Measurements from ENCODE around the gene RGL1. TPM values are rescaled to one million over a fixed set of nuclear protein-coding genes. Genes with fewer than 3 reads are reported as not detected.

Gene RGL1
- total and polyA plus RNA-seq, 9 of the 15 experiments (the other 6 are each of a cell fraction or from before 2014, with no cell fraction given): under 0.01 to 0.07 (median 0.04) TPM

DNA sequence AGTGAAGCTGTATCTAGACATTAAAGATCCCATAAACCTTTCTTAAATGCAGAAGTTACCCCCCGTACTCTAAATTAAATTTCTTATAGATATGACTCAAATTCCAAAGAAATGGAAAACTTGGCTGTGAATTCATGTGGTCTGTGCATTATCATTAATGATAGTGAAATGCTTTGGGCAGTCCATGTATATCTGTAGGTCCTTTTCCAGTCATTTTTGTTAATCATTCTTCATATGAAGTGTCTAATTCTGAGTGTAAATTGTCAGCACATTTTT lies 89.3 kb downstream of the RGL1 start:
- ATAC-seq (no peak), FAIRE-seq (no peak), DNase-seq (ENCODE audit: extremely low read depth in 1 of 4, low spot score in 3 of 4) (no peak)
- in situ Hi-C loops (cut with MboI) (loop anchor here (10.0 kb wide), 1 partner anchor 331 kb away; no protein-coding TSS in a partner anchor), intact Hi-C loops (cut with micrococcal nuclease) (no loop called here)
- no peak overlapping the region for H3K4me2 ChIP-seq (ENCODE audit: insufficient read depth, low read length)
- no peaks in the 10 kb centered on the region for H4K20me1 ChIP-seq (replicated peaks; ENCODE audit: control insufficient read depth, insufficient read depth, low read length)
- no peaks in the 10 kb centered on the region for H3K9me1 ChIP-seq (ENCODE audit: control insufficient read depth, insufficient read depth, low read length)
- no peak overlapping the region for H3K27ac ChIP-seq (ENCODE audit: extremely low read depth, low read depth, low read length)
- no TSS peak for BruUV-seq (replicated peaks)
- peaks cover 7 to 10% of the 10 kb centered on the region in 2 experiments; a peak in 4 of 5 replicates for H3K27me3 ChIP-seq (ENCODE audit: control insufficient read depth in 2 of 2, insufficient read depth in 2 of 2, low read length in 2 of 2)
- H3K4me3 ChIP-seq: no peak overlapping the region
- no peaks in the 10 kb centered on the region for H3K36me3 ChIP-seq (ENCODE audit: control insufficient read depth, insufficient read depth, low read length)
- WGBS (ENCODE audit: insufficient coverage, low coverage, missing lambda C conversion rate): 0% methylated on average over 1 of the region's 1 CpG
- ChIA-PET POLR2A (no interaction called here), CTCF (ENCODE audit: low intra/inter-chr PET ratio) (no interaction called here)
- no peaks in the 10 kb centered on the region for H3K4me1 ChIP-seq (replicated peaks in 1 of 2; ENCODE audit: control insufficient read depth in 2 of 2, insufficient read depth in 2 of 2, low read length in 2 of 2)
- no peaks in the 10 kb centered on the region for H3K9me3 ChIP-seq (replicated peaks; ENCODE audit: control insufficient read depth, insufficient read depth, low read depth, low read length)
- H3K79me2 ChIP-seq (ENCODE audit: control insufficient read depth, insufficient read depth, low read length): no peaks in the 10 kb centered on the region
- no peak overlapping the region for H3K9ac ChIP-seq (ENCODE audit: insufficient read depth in 1 of 2, low read depth in 2 of 2, low read length in 2 of 2)
- TF ChIP-seq KLF1 (tag; IDR thresholded peaks at IDR 0.05) (no peak), TCF7L2 (IDR thresholded peaks at IDR 0.05; ENCODE audit: low read depth, low read length) (no peak), CHD1 (IDR thresholded peaks at IDR 0.05; ENCODE audit: low read length) (no peak), RCOR1 (IDR thresholded peaks at IDR 0.05; ENCODE audit: borderline replicate concordance in 1 of 2, low read depth in 2 of 2, low read length in 2 of 2) (no peak), ZNF551 (CRISPR knock-in tag; IDR thresholded peaks at IDR 0.05) (no peak), HDAC3 (IDR thresholded peaks at IDR 0.05; ENCODE audit: borderline replicate concordance, partially characterized antibody) (no peak), ZBED1 (IDR thresholded peaks at IDR 0.05) (no peak), MXI1 (IDR thresholded peaks at IDR 0.05; ENCODE audit: low read depth, low read length) (no peak), ZBTB17 (CRISPR knock-in tag; IDR thresholded peaks at IDR 0.05) (no peak), ARID1B (IDR thresholded peaks at IDR 0.05) (no peak)
- TF ChIP-seq, protein P1, sequence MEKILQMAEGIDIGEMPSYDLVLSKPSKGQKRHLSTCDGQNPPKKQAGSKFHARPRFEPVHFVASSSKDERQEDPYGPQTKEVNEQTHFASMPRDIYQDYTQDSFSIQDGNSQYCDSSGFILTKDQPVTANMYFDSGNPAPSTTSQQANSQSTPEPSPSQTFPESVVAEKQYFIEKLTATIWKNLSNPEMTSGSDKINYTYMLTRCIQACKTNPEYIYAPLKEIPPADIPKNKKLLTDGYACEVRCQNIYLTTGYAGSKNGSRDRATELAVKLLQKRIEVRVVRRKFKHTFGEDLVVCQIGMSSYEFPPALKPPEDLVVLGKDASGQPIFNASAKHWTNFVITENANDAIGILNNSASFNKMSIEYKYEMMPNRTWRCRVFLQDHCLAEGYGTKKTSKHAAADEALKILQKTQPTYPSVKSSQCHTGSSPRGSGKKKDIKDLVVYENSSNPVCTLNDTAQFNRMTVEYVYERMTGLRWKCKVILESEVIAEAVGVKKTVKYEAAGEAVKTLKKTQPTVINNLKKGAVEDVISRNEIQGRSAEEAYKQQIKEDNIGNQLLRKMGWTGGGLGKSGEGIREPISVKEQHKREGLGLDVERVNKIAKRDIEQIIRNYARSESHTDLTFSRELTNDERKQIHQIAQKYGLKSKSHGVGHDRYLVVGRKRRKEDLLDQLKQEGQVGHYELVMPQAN (IDR thresholded peaks at IDR 0.05; ENCODE audit: borderline replicate concordance): no peak
- TF ChIP-seq, protein P2, sequence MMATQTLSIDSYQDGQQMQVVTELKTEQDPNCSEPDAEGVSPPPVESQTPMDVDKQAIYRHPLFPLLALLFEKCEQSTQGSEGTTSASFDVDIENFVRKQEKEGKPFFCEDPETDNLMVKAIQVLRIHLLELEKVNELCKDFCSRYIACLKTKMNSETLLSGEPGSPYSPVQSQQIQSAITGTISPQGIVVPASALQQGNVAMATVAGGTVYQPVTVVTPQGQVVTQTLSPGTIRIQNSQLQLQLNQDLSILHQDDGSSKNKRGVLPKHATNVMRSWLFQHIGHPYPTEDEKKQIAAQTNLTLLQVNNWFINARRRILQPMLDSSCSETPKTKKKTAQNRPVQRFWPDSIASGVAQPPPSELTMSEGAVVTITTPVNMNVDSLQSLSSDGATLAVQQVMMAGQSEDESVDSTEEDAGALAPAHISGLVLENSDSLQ (IDR thresholded peaks at IDR 0.05): no peak
- no peak overlapping the region for H2AFZ ChIP-seq (ENCODE audit: low read depth, low read length)

All from K562 (cell line).